HG02870 (cell line): ENCODE measurements around the gene RRP1.
"Not testable (repeated sequence)": the region's sequence is repeated elsewhere in the genome, so short reads cannot be mapped to it uniquely, and the experiment has no call there.

Source experiments
- ATAC-seq: cut with Tn5 transposase; IDR thresholded peaks from one replicate; pipeline ENCODE4 v1.9.1; 2021; ENCODE audit warnings: mild to moderate bottlenecking, moderate library complexity; ENCODE audit not compliant: unreplicated experiment

RRP1 gene

DNA sequence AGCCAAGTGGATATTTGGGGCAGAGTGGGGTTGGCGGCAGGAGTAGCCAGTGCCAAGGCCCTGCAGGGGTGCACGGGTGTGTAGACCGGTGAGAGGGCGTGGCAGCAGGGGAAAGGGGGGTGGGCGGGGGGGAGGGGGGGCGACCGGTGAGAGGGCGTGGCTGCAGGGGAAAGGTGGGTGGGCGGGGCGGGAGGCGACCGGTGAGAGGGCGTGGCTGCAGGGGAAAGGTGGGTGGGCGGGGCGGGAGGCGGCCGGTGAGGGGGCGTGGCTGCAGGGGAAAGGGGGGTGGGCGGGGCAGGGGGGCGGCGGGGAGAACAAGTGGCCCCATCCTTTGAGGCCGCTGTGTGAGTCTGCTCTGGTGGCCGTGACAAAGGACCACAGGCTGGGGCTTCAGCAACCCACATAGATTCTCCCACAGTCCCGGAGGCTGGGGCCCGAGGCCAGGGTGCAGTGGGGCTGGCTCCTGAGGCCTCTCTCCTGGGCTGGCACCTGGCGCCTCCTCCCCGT lies 25.8 kb downstream of the RRP1 start:
- ATAC-seq, result no peak

- no peak for ATAC-seq
Observed at GRCh38 chr21:43815991-43816390, 26.6 kb downstream of the RRP1 start.

DNA sequence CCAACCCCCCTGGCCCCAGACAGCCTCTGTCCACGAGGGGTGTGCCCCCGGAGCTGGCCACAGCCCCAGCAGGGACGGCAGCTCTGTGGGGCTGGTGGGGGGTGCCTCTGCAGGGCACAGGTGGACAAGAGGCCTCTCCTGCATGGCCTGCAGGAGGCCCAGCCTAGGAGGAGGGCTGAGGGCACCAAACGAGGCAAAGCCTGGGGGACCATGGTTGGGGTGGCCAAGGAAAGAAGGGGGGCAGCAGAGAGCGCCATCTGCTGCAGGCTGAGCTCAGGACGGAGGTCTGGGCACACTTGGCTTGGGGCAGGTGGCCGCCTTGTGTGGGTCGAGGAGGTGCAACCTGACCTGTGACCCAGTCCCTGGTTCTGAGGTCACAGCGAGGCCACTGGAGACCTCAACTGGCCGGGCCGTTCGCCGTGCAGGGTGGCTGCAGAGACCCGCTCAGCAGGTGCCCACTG lies 27.3 kb downstream of the RRP1 start:
- no peak for ATAC-seq

DNA sequence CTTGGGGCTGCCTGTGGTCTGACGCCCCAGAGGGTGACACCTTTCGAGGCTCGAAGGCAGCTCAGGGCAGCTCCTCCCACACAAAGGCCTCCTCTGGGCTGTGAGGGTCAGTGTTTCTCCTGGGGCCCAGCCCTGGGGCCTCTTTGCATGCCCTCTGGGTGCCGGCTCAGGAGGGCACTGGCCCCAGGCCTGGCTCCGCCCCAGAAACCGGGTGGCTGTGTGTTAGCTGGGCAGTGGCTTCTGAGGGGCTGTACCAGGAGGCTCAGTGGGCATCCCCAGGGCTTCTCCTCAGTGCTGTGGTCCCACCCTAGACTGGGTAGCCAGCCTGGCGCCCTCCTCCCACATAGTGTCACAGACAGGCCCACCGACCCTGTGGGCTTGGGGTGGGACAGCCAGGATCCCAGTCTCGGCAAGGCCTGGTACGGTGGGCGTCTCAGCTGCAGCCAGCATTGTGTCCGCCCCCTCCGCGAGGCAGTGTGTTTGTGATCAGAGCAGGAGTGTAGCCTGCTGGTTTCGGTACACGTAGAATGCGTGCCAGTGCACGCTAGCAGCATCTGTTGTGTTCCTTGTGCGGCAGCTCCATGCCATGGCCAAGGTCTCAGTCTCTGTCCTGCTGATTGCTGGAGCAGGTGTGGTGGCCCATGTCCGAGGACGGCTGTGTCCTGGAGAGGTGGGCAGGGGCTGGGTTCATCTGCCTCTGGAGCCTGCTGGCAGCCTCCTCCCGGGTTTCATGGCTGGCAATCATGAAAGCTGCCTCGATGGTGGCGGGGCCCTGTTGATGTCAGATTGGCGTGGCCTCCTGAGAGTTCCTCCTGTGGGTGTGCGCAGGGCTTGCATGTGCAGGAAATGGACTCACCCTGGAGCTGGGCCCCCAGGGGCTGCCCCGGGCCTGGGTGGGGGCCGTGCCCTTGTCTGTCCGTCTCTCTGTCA lies 28.0 kb downstream of the RRP1 start:
- no peak for ATAC-seq

DNA sequence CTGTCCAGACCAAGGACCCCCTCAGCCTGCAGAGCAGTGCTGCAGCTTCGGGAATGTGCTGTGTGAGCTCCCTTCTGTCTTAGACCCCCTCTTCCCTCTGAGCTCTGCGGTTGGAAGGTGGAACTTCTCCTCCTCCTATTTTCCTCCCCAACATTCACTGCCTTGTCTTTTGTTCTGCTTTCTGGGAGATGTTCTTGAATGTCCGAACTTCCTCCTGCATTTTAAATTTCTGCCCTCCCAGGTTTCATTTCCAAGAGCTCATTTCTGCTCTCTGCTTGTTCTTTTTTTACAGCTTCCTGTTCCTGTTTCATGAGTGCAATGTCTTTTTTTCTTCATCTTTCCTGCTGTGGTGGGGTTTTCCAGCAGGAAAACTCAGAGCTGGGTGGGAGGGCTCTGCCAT lies 29.3 kb downstream of the RRP1 start:
- no peak for ATAC-seq

DNA sequence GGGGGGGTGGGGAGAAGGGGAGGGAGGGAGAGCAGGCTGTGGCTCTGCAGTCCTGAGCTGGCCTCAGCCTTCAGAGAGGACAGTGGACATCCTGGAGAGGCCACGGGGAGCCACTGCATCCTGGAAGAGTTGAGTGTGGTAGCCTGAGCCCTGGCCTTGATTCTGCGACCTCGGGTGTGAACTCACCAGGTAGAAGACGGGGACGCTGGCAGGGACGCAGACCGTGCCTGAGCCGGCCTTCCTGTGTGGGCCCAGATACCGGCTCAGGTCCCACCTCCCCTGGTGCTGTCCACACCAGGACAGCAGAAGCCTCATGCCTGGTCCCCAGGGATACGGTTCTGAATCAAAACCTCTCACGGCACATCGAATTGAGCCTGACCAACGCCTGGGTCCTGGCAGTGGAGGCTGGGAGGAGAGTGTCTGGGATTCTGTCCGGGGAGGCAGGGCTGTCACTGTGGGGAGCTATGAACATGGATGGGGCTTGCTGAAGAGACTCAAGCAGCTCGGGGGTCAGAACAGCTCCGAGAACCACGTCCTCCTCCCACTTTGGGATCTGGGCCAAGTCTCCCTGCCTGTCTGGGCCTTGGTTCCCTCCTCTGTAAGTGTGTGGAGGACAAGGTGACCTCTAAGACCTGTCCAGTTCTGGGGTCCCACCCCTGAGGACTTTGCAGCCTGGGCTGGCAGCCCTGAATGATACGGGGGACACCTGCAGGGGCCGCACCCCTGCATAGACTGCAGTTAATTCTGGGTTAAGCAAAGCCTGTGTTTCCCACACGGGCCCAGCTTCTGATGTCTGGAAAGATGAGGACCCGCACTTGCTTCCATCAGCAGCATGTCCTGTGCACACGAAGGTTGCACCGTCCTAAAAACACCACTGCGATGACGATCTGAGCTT lies 30.4 kb downstream of the RRP1 start:
- ATAC-seq, result no peak

GRCh38 chr21:43820466-43820865 lies 31.1 kb downstream of the RRP1 start:
- ATAC-seq, result no peak

DNA sequence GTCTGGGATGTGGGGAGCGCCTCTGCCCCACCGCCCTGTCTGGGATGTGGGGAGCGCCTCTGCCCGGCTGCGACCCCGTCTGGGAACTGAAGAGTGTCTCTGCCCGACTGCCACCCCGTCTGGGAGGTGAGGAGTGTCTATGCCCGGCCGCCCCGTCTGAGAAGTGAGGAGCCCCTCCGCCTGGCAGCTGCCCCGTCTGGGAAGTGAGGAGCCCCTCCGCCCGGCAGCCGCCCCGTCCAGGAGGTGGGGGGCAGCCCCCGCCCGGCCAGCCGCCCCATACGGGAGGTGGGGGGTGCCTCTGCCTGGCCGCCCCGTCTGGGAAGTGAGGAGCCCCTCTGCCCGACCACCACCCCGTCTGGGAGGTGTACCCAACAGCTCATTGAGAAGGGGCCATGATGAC lies 32.8 kb downstream of the RRP1 start:
- ATAC-seq, result not testable (repeated sequence)

GRCh38 chr21:43822741-43823140 lies 33.4 kb downstream of the RRP1 start:
- not testable (repeated sequence) for ATAC-seq

DNA sequence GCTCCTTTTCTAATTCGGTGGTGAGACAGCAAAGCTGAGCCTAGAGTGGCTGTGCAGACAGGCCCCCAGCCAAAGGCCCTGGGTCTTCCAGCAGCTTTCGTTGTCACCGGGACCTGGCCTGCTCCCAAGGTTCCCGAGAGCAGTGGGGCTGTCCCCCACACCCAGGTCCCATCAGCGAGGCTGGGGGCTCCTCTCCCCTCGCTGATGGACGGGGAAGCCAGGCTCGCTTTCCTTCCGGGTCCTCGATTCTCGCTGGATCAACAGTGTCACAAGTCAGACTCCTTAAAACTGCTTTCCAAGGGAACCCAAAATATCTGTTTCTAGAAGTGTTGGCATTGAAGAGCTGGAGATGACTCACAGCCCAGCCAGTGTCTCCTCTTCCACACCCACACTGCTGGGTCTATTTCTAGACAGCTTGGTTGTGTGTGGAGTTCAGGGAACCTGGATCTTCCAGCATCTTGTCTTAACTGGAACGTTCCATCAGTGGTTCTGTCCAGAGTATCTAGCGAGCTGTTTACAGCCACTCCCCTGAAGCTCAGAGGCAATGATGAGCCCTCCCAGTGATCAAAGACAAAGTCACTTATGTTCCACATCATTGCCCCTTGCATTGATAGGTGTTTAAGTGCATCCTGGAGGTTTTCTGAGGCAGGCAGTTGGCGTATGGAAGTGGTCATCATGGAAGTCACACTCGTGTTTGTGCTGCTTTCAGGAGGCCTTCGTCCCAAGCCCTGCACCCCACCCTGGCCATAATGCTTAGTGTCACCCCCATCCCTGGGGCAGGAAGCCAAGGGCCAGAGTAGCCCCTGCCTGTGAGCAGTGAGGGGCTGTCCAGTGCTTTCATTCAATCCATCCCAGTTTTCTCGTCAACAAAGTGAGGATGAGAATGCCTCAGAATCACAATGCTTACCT lies 35.2 kb downstream of the RRP1 start:
- ATAC-seq, result no peak

DNA sequence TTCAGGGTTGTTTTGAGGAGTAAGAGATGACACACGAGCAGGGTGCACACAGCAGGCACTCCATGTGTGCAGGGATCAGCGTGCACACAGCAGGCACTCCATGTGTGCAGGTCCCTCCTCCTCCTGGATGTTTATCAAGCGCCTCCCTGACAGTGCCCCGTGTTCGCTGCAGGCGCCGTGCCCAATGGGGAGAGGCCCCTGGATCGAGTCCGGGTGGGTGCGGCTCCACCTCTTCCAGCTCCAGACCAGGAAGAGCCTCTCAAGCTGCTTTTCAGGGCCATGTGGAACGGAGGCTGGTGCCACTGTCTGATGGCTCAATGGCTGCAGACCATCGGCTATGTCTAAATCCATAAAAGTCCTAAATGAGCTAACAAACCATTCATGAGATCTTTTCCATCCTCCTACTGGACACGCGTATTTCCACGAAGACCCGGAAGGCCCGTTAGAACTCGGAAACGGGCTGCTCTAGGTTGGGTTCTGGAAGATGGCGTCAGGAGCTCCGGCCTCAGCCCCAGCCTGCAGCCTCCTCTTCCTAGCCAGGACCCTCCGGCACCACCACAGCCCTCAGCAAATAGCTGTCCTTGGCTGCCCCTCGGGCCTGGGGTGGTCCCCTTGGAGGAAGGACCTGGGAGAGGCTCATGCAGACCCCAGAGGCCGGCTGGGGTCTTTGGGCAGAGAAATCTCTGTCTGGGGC lies 36.0 kb downstream of the RRP1 start:
- ATAC-seq, result no peak

DNA sequence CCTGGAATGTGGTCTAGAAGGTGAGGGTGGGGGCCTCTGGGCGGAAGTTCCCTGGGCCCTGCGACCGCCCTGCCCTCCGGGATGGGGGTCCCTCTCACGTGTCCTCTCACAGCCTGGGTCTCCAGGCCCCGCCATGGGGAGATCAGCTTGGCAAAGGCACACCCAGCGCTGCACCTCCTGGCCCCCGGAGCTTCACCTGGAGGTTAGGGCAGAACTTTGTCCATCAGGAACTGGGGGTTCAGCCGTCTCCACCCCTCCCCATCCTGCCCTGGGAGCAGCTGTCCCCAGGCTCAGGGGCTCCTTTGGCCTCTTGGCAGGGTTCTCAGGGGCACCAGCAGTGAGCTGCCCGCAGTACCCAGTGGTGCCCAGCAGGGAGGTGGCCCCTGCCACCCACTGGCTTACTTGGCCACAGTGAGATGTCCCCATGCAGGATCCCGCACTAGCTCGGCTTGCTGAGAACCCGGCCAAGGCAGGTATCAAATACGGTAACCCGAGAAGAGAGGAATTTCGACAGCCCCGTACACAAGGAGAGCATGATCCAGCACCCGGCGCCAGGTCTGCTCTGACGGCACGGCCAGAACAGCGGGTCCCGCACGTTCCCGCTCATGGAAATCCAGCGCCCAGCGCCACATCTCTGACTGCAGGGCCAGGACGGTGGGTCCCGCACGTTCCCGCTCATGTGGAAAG lies 36.7 kb downstream of the RRP1 start:
- ATAC-seq, result no peak

DNA sequence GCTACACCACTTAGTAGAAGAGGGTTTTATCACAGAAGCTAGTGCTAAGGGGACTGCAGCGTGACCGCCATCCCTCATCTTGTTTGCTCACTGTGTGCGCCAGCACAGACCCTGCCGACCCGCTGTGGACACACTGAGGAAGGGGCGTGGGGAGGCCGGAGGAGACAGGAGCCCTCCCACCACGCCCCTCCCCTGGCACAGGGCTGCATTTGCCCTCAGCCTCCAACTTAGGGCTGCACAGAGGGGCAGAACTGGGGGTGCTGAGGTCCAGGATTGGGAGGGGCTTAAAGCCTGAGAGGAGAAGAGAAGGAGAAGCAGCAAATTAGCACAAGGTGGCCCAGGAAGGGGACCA lies 37.2 kb downstream of the RRP1 start:
- ATAC-seq, result no peak

DNA sequence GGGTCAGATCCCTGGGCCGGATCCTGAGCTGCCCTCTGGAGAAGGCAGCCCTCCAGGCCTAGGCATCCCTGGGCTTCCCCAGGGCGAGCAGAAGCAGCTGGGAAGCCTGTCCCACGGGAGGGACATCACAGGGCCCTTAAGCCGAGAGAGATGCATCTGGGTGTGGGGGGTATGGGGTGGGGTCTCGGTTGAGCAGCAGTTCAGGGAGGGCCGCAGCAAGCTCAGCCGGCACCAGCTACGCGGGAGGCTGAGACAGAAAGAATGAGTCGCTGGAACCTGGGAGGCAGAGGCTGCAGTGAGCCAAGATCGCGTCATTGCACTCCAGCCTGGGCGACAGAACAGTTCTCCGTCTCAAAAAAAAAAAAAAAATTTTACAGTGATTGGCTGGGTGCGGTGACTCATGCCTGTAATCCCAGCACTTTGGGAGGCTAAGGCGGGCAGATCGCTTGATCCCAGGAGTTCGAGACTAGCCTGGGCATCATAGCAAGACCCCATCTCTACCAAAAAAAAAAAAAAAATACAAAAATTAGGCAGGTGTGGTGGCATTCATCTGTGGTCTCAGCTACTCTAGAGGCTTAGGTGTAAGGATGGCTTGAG lies 37.7 kb downstream of the RRP1 start:
- no peak for ATAC-seq

DNA sequence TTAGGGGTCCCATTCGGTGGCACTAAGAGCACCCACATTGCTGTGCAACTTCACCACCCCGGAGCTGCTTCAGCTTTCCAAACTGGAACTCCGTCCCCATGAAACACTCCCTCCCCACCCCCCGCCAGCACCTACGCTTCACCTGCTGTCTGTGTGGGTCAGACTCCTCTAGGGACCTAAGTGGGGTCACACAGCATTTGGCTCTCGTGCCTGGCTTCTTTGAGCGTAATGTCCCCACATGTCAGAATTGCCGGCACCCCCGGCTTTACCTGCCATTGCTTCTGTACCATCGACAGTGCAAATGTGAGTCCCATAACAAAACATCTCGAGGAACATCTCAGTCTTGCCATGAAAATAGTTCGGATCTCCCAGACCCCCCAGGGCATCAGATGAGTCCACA lies 39.8 kb downstream of the RRP1 start:
- no peak for ATAC-seq

GRCh38 chr21:43829575-43830119 lies 40.3 kb downstream of the RRP1 start:
- ATAC-seq, result no peak

- no peak for ATAC-seq
Observed at GRCh38 chr21:43832158-43832550, 42.8 kb downstream of the RRP1 start.

GRCh38 chr21:43832648-43833047 lies 43.3 kb downstream of the RRP1 start:
- ATAC-seq, result no peak
